Spleen (tissue), 11 donors: ENCODE measurements around the gene SLC9A3. TPM values are rescaled to one million over a fixed set of nuclear protein-coding genes. Genes with fewer than 3 reads are reported as not detected.

ENCODE experiments used
- DNase-seq: peaks from one replicate; pipeline ENCODE4 v3.0.0-alpha.2; 2020
- H3K27ac ChIP-seq, 8 donors: fragments of 200-600 bp; sonication (generic) in 7 of 8; 1 replicate in 4 of 8; 2 replicates in 4 of 8; pipeline versions ENCODE4 v1.5.0 to v1.8.0; 2016 to 2021; ENCODE audit warnings: inconsistent platforms in 4 of 8, mild to moderate bottlenecking in 4 of 8, moderate library complexity in 1 of 8
- H3K27me3 ChIP-seq, 7 donors: fragments of 200-600 bp; sonication (generic) in 6 of 7; replicated peaks in 1 of 7; 1 replicate in 4 of 7; 2 replicates in 3 of 7; pipeline versions ENCODE4 v1.5.0 to v1.8.0; 2016 to 2021; ENCODE audit warnings: inconsistent platforms in 3 of 7, mild to moderate bottlenecking in 1 of 7
- H3K36me3 ChIP-seq, 6 donors: fragments of 200-600 bp; sonication (generic) in 5 of 6; 1 replicate in 4 of 6; 2 replicates in 2 of 6; pipeline versions ENCODE4 v1.5.0 to v1.8.0; 2016 to 2021; ENCODE audit warnings: inconsistent platforms in 2 of 6
- H3K4me1 ChIP-seq, 6 donors: fragments of 200-600 bp; sonication (generic) in 5 of 6; 1 replicate in 3 of 6; 2 replicates in 3 of 6; pipeline versions ENCODE4 v1.5.0 to v1.8.0; 2016 to 2021; ENCODE audit warnings: inconsistent platforms in 3 of 6
- H3K4me3 ChIP-seq, 8 donors: fragments of 200-600 bp; sonication (generic) in 7 of 8; 1 replicate in 4 of 8; 2 replicates in 4 of 8; pipeline versions ENCODE4 v1.5.0 to v1.8.0; 2016 to 2021; ENCODE audit warnings: inconsistent platforms in 4 of 8, mild to moderate bottlenecking in 4 of 8, moderate library complexity in 2 of 8
- H3K9me3 ChIP-seq, 8 donors: fragments of 200-600 bp; sonication (generic) in 7 of 8; 1 replicate in 4 of 8; 2 replicates in 4 of 8; pipeline versions ENCODE4 v1.5.0 to v1.8.0; 2016 to 2021; ENCODE audit warnings: inconsistent platforms in 4 of 8
- POLR2A ChIP-seq, 3 donors: fragments of 450-650 bp; IDR thresholded peaks; one replicate each; pipeline ENCODE4 v1.5.1; 2017; ENCODE audit warnings: antibody characterized with exemption in 3 of 3, mild to moderate bottlenecking in 1 of 3
- POLR2AphosphoS5 ChIP-seq, 3 donors: sonication (generic); formaldehyde crosslinking; IDR thresholded peaks; one replicate each; pipeline ENCODE4 v1.5.1; 2017; ENCODE audit warnings: antibody characterized with exemption in 3 of 3
- WGBS, 5 donors: extraction: QIAGEN DNeasy Blood & Tissue Kit in 3 of 5; methylation state at CpG; one replicate each; pipeline versions ENCODE4 v1.1.5 to v1.1.7; 2013 to 2018; 5-methylcytosine and 5-hydroxymethylcytosine counted together
- intact Hi-C: fragments of 100-400 bp; cut with DNase I; formaldehyde crosslinking; loops from one replicate; pipeline ENCODE4 v1.15.0; 2023; ENCODE audit warnings: low total_unique reads
- polyA plus RNA-seq, 3 donors: library from polyadenylated mRNA; stranded (reverse); fragments of 200-250 nt; gene quantifications; one replicate each; pipeline ENCODE4 v1.2.1, GENCODE V29; 2013
- total RNA-seq, 7 donors: library from RNA; depleted of rRNA in 3 of 7; stranded (reverse); fragments of >200 nt in 3 of 7; fragmentation: NEBNext Ultra II Directional in 4 of 7; extraction: Animal tissue kit (Norgen Biotek cat#: 25700) in 4 of 7; gene quantifications; one replicate each; pipeline versions ENCODE4 v1.1.0 to v1.2.1, GENCODE V29; 2016 to 2021
- TF ChIP-seq, protein P1 (sequence below), 11 experiments: fragments of 200-600 bp in 7 of 11; fragments of 450-650 bp in 4 of 11; sonication (generic) in 4 of 11; IDR thresholded peaks in 8 of 11; conservative IDR thresholded peaks in 3 of 11; 1 replicate in 7 of 11; 2 replicates in 4 of 11; pipeline versions ENCODE4 v1.4.0 to v1.8.0; 2016 to 2021; ENCODE audit warnings: antibody characterized with exemption in 11 of 11, inconsistent platforms in 4 of 11, mild to moderate bottlenecking in 1 of 11
- donor health status: healthy with polysubstance abuse.
- donor health status: DM: no; HTN: no; CAD: no; lungs with moderate emphysema.
- donor health status: DM: no; HTN: no; CAD: no.
- donor health status: Bipolar disorder and iron deficiency.
- donor health status: healthy.
- donor health status: DM: no; HTN: no; CAD: no.
- donor health status: DM: yes; HTN: yes; CAD: no.

Gene SLC9A3
- total and polyA plus RNA-seq, 10 donors = 1.0 to 3.2 (median 1.5) TPM

DNA sequence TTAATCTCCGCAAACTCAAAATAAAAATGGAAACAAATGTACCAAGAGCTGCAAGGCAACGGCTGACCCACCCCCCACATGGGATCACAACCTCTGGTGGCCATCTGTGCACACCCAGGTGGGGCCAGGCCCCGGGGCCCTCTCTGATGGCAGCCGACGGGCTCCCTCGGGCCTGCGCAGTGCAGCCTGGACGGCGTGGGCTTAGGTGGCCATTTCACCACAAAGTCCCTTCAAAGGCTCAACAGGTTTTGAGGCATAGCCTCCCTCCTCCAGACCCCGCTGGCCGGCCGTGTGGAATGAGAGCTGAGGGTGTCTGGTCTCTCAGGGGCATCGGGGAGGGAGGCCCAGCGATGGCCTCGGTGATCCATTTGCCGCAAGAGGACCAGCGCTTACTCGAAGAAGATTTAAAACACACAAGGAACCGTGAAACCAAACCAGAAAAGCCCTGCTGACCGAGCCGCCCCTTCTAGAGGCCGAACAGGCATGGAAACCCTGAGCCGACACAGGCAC is 45.2 kb upstream of the SLC9A3 start:
- 82 to 92% (median 84%) methylated on average over 22 to 23 of the region's 23 CpGs for WGBS, 5 donors
- no peak for TF ChIP-seq POLR2A (IDR thresholded peaks at IDR 0.05)
- TF ChIP-seq, protein P1, sequence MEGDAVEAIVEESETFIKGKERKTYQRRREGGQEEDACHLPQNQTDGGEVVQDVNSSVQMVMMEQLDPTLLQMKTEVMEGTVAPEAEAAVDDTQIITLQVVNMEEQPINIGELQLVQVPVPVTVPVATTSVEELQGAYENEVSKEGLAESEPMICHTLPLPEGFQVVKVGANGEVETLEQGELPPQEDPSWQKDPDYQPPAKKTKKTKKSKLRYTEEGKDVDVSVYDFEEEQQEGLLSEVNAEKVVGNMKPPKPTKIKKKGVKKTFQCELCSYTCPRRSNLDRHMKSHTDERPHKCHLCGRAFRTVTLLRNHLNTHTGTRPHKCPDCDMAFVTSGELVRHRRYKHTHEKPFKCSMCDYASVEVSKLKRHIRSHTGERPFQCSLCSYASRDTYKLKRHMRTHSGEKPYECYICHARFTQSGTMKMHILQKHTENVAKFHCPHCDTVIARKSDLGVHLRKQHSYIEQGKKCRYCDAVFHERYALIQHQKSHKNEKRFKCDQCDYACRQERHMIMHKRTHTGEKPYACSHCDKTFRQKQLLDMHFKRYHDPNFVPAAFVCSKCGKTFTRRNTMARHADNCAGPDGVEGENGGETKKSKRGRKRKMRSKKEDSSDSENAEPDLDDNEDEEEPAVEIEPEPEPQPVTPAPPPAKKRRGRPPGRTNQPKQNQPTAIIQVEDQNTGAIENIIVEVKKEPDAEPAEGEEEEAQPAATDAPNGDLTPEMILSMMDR (IDR thresholded peaks at IDR 0.05 in 8 of 11, conservative IDR thresholded peaks at IDR 0.05 in 3 of 11) = no peak
- TF ChIP-seq POLR2AphosphoS5 (IDR thresholded peaks at IDR 0.05) = no peak
- Histone ChIP-seq H3K27me3 (peaks cover 0 to 93% (median 19%) of the 10 kb centered on the region in 7 donors), H3K36me3 (no peaks in the 10 kb centered on the region), H3K4me1 (no peaks in the 10 kb centered on the region), H3K4me3 (no peak overlapping the region), H3K9me3 (peaks cover 0 to 5% (median 0%) of the 10 kb centered on the region in 8 donors), H3K27ac (no peak overlapping the region)
- intact Hi-C loops = no loop called here
- DNase-seq = no peak

DNA sequence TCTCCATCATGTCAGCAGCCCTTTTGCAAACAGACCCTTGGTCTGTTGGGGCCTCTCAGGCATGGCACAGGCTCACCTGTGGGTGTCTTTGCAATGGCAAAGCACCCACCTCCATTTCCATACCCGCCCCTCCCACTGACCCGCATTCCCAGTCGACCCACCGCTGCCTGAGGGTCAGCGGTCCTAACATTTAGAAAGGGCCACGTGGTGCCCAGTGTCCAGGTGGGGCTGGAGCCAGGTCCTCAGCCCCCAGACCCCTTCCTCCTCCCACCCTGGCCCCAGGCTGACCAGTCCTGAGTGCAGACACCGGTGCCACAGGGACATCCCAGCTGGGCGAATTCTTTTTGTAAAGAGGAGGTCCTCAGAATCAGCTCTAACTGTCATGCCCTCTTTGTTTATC is 44.6 kb upstream of the SLC9A3 start:
- intact Hi-C loops = no loop called here
- TF ChIP-seq POLR2AphosphoS5 (IDR thresholded peaks at IDR 0.05) (no peak), POLR2A (IDR thresholded peaks at IDR 0.05) (no peak)
- TF ChIP-seq, protein P1 (IDR thresholded peaks at IDR 0.05 in 8 of 11, conservative IDR thresholded peaks at IDR 0.05 in 3 of 11) = no peak

DNA sequence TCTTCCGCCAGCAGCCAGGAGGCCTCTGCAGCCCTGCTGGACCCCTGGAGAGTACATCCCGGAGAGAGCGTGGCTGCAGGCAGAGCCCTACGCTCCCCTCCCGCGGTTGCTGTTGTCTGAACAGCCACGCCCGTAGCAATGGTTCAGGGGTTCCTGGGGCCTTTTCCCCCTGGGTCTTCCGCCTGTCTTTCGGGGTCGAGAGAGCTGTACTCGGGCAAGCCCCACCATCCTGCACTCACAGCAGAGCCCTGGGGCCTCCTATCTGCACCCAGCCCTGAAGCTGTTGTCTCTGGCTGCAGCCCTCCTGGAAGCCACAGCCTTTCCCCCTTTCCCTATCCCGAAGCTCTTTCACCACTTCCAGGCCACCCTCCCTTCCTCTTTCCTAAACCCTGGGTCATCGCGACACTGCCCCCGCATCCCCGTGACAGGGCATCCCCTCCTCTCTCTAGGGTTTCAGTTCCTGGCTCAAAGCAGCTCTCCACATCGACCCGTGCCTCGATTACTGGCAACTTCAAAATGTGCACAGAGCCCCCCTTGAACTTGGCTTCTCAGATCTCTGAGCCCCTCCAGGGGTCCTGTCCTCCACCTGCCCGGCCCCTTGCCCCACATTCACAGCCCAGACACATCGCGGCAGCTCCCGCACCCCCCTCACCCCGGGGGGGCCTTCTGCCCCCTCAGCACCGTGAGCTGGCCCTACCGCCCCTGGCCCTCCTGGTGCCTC is 44.0 kb upstream of the SLC9A3 start:
- no peaks in the 10 kb centered on the region for H3K4me1 ChIP-seq
- DNase-seq = no peak
- H3K36me3 ChIP-seq = no peaks in the 10 kb centered on the region
- 61 to 73% (median 67%) methylated on average over 21 to 27 of the region's 27 CpGs for WGBS, 5 donors
- no peak overlapping the region for H3K4me3 ChIP-seq
- H3K27me3 ChIP-seq = peaks cover 0 to 83% (median 19%) of the 10 kb centered on the region in 7 donors
- no peak overlapping the region for H3K27ac ChIP-seq
- intact Hi-C loops = no loop called here
- TF ChIP-seq, protein P1 (IDR thresholded peaks at IDR 0.05 in 8 of 11, conservative IDR thresholded peaks at IDR 0.05 in 3 of 11) = no peak
- TF ChIP-seq POLR2A (IDR thresholded peaks at IDR 0.05) (no peak), POLR2AphosphoS5 (IDR thresholded peaks at IDR 0.05) (no peak)
- peaks cover 0 to 5% (median 0%) of the 10 kb centered on the region in 8 donors for H3K9me3 ChIP-seq

More for the DNA sequence above, 44.6 kb upstream of the SLC9A3 start:
- Histone ChIP-seq H3K27ac (no peak overlapping the region), H3K27me3 (peaks cover 0 to 89% (median 19%) of the 10 kb centered on the region in 7 donors), H3K4me1 (no peaks in the 10 kb centered on the region), H3K36me3 (no peaks in the 10 kb centered on the region), H3K4me3 (no peak overlapping the region), H3K9me3 (peaks cover 0 to 5% (median 0%) of the 10 kb centered on the region in 8 donors)
- WGBS, 5 donors = 75 to 86% (median 84%) methylated on average over 8 of the region's 8 CpGs
- no peak for DNase-seq

DNA sequence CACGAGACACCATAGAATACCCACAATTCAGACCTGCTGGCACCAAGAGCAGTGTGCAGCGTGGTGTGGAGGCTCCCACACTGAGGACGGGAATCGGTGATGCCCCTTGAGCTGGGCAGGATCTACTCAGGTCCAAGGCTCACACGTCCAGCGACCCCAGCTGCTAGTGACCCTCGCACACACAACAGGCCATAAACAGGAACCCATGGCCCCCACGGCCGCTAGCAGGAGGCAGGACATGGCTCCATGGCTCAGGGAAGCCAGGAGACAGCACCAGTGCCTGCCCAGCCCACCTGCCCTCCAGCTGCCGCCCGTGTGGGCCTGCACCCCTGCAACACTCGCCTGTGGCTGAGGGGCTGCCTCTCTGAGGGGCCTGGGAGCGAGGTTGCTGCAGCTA is 43.4 kb upstream of the SLC9A3 start:
- H3K4me3 ChIP-seq = no peak overlapping the region
- H3K4me1 ChIP-seq = no peaks in the 10 kb centered on the region
- no peaks in the 10 kb centered on the region for H3K36me3 ChIP-seq
- DNase-seq = no peak
- peaks cover 0 to 78% (median 19%) of the 10 kb centered on the region in 7 donors for H3K27me3 ChIP-seq
- TF ChIP-seq, protein P1 (IDR thresholded peaks at IDR 0.05 in 8 of 11, conservative IDR thresholded peaks at IDR 0.05 in 3 of 11) = no peak
- TF ChIP-seq POLR2A (IDR thresholded peaks at IDR 0.05) (no peak), POLR2AphosphoS5 (IDR thresholded peaks at IDR 0.05) (no peak)
- peaks cover 0 to 5% (median 0%) of the 10 kb centered on the region in 8 donors for H3K9me3 ChIP-seq
- intact Hi-C loops = no loop called here
- 75 to 86% (median 80%) methylated on average over 5 to 13 of the region's 13 CpGs for WGBS, 5 donors
- no peak overlapping the region for H3K27ac ChIP-seq
